ENCODE data around the gene MLLT10. TPM values are rescaled to one million over a fixed set of nuclear protein-coding genes. Genes with fewer than 3 reads are reported as not detected.

MLLT10 gene
- total and polyA plus RNA-seq, 8 donors = 39.9 to 55.2 (median 49.2) TPM

DNA sequence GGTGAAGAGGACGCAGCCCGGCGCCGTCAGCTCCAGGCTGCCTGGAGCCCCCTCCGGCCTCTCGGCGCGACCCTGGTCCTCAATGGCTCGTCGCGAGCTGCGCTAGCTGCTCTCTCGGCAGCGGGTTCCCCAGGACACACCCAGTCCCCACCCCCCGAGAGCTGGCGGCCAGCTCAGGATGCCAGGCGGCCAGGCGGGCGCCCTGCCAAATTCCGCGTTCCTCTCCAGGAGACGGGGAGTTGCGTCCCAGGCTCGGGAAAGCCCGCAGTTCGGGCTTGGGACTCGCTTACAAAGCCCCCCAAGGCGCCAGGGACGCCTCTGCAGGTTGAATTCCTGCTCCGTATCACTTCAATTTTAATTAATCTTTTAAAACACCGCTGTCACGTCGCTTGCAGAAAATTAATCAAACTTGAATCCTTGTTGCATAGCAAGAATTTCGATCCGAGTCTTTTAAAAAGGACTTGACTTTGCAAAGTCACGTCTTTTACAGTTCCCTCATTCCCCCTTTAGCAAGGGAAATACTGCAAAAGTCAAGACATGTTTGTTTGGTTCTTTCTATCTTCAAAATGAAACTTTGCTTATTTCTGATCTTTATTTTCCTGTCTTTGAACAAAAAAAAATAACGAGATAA lies 36.7 kb upstream of the MLLT10 start:
- Histone ChIP-seq H3K9me3 (no peaks in the 10 kb centered on the region), H3K27me3 (peaks cover 9 to 74% of the 10 kb centered on the region in 2 donors), H3K4me1 (peaks cover 0 to 51% of the 10 kb centered on the region in 2 donors), H3K4me3 (peak overlapping the region; percentile 62 to 76), H3K27ac (peak overlapping the region; percentile 50 to 62), H3K36me3 (no peaks in the 10 kb centered on the region)
- ATAC-seq (peak; percentile 67), DNase-seq (peak; percentile 89 to 97 (median 94))
- TF ChIP-seq, protein P1, sequence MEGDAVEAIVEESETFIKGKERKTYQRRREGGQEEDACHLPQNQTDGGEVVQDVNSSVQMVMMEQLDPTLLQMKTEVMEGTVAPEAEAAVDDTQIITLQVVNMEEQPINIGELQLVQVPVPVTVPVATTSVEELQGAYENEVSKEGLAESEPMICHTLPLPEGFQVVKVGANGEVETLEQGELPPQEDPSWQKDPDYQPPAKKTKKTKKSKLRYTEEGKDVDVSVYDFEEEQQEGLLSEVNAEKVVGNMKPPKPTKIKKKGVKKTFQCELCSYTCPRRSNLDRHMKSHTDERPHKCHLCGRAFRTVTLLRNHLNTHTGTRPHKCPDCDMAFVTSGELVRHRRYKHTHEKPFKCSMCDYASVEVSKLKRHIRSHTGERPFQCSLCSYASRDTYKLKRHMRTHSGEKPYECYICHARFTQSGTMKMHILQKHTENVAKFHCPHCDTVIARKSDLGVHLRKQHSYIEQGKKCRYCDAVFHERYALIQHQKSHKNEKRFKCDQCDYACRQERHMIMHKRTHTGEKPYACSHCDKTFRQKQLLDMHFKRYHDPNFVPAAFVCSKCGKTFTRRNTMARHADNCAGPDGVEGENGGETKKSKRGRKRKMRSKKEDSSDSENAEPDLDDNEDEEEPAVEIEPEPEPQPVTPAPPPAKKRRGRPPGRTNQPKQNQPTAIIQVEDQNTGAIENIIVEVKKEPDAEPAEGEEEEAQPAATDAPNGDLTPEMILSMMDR (IDR thresholded peaks at IDR 0.05) = no peak
- intact Hi-C loops (cut with DNase I) = loop anchor here in 1 of 2 donors (10.0 kb wide), 2 partner anchors 212 to 1498 kb away; no protein-coding TSS in a partner anchor

DNA sequence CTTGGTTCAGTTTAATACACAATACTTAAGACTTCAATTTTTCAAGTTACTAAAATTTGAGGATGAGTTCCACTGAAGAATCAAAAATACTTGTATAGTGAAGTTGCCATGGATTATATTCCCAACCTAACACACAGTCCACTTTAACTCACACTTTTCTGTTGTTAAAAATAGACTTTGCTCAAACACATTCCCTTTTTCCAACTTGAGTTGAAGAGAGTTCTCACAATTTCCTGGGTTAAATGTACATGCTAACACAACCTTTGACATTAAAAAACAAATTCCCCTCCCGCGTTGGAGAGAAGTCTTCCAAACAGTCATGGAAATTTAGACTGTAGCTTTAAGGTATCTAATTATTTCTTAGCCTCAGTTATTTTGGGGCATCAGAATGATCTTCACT lies 35.7 kb upstream of the MLLT10 start:
- H3K4me3 ChIP-seq = no peak overlapping the region
- no peak for ATAC-seq
- no peaks in the 10 kb centered on the region for H3K36me3 ChIP-seq
- H3K9me3 ChIP-seq = no peaks in the 10 kb centered on the region
- TF ChIP-seq, protein P1 (IDR thresholded peaks at IDR 0.05) = no peak
- no peak for DNase-seq
- intact Hi-C loops (cut with DNase I) = loop anchor here in 1 of 2 donors (10.0 kb wide), 2 partner anchors 214 to 1496 kb away; no protein-coding TSS in a partner anchor
- peaks cover 9 to 73% of the 10 kb centered on the region in 2 donors for H3K27me3 ChIP-seq
- H3K27ac ChIP-seq = no peak overlapping the region
- H3K4me1 ChIP-seq = peaks cover 0 to 51% of the 10 kb centered on the region in 2 donors

DNA sequence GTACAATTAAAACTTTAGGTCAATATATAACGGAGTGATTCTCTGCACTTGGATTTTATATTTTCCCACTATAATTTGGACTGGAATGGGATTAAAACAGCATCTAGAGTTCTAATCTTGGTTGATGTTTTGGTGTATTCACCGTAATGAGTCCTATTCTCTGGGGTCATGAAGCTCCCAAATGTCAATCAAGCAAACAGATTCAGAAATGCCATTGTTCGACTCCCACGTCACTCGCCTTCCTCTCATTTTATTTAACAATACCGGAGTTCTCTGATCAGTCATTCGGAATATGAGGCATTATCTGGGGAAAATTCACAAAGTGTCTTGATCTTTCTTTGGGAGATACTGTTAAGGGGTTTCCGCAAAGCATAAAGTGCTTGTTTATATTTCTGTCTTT lies 35.0 kb upstream of the MLLT10 start:
- H3K27me3 ChIP-seq = peaks cover 9 to 67% of the 10 kb centered on the region in 2 donors
- ATAC-seq = no peak
- H3K9me3 ChIP-seq = no peaks in the 10 kb centered on the region
- H3K27ac ChIP-seq = no peak overlapping the region
- H3K36me3 ChIP-seq = no peaks in the 10 kb centered on the region
- intact Hi-C loops (cut with DNase I) = loop anchor here in 1 of 2 donors (10.0 kb wide), 2 partner anchors 214 to 1496 kb away; no protein-coding TSS in a partner anchor
- no peak overlapping the region for H3K4me3 ChIP-seq
- TF ChIP-seq, protein P1 (IDR thresholded peaks at IDR 0.05) = no peak
- DNase-seq = no peak
- H3K4me1 ChIP-seq = peaks cover 0 to 48% of the 10 kb centered on the region in 2 donors

DNA sequence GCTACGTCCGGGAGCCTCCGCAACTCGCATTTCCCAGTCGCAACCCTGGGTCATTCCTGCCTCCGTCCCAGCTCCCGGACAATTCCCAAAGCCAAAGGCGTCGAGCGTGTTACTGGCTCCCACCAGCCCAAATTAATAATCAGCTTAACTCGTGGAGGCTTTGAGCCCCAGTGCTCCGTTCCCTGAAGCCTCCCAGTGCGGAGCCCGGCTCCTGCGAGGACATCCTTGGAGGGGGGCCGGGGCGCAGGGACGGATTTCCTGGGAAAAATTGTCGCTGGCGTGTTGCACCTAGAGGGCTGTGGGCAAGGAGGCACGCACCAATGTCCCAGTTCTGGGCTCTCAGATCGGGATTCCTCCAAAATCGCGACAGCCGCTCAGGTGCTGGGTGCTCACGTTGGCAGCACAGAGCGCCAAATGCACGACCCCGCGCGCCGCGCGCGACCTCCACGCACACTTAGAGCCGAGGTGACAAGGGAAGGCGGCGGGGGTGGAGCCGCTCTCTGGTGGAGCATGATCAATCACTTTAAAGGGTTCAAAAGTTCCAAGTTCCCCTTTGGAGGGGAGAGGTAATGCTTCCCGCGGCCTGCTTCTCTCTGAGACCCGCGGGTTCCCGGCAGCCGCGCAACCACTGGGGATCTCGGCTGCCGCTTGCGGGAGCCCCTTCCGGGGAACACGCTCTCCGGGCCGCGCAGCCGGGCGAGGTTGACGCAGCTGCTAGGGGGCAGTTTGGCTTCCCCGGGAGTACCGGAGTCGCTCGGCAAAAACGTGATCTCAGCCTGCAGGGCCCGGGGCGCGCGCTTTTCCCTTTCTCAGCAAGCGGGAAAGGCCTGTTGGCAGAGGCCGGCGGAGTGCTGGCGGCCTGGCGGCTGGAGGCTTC lies 34.1 kb upstream of the MLLT10 start:
- ATAC-seq (no peak), DNase-seq (peak in 1 of 4 donors; percentile 82)
- Histone ChIP-seq H3K4me1 (peaks cover 0 to 38% of the 10 kb centered on the region in 2 donors), H3K36me3 (no peaks in the 10 kb centered on the region), H3K4me3 (peak overlapping the region in 1 of 2 donors; percentile 8), H3K27ac (no peak overlapping the region), H3K9me3 (no peaks in the 10 kb centered on the region), H3K27me3 (peaks cover 9 to 57% of the 10 kb centered on the region in 2 donors)
- TF ChIP-seq, protein P1 (IDR thresholded peaks at IDR 0.05) = no peak
- intact Hi-C loops (cut with DNase I) = loop anchor here in 1 of 2 donors (10.0 kb wide), 2 partner anchors 215 to 1495 kb away; no protein-coding TSS in a partner anchor

DNA sequence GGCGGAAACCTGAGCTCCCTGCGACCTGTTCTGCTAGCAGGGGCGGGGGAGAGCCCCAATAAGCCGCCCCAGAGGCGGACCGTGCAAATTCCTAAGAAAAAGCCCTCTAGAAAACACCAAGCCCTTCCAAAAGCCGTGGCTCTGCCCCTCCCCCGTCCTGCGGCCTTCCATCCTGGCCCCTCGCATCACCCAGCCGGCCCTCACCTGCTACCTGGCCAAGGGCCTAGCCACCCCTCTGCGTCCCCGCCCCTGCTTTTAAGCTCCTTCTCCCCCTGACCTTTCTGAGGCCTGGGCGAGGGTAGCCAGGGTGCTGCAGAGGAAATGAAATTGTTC lies 33.5 kb upstream of the MLLT10 start:
- H3K36me3 ChIP-seq = no peaks in the 10 kb centered on the region
- ATAC-seq (no peak), DNase-seq (no peak)
- no peak overlapping the region for H3K27ac ChIP-seq
- intact Hi-C loops (cut with DNase I) = no loop called here
- peak overlapping the region in 1 of 2 donors; percentile 8 for H3K4me3 ChIP-seq
- TF ChIP-seq, protein P1 (IDR thresholded peaks at IDR 0.05) = no peak
- peaks cover 0 to 32% of the 10 kb centered on the region in 2 donors for H3K4me1 ChIP-seq
- H3K9me3 ChIP-seq = no peaks in the 10 kb centered on the region
- peaks cover 9 to 51% of the 10 kb centered on the region in 2 donors for H3K27me3 ChIP-seq
